Measurements from ENCODE around the gene FANCM. TPM values are rescaled to one million over a fixed set of nuclear protein-coding genes. Genes with fewer than 3 reads are reported as not detected.

FANCM gene
- total and polyA plus RNA-seq, 12 donors, result 2.1 to 20.9 (median 6.0) TPM

DNA sequence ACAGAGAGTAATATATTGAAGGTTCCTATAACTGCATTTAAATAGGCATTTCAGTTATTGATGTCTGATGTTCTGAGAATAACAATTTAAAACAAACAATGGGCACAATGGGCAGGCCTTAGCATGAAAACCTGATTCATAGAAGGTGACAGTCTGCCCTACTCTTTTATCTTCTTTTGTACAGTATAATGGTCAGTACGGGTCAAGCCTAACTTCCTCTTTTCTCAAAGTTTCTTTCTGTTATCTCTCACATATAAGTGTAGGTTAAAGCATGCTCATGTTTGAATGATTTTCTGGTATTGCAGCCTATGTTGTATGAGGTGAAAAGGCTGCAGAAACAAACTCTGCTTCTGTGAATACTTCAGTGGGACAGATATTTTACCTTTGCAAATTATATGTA lies 15.6 kb upstream of the FANCM start:
- Histone ChIP-seq H3K27me3 (no peaks in the 10 kb centered on the region), H3K36me3 (replicated peaks in 1 of 2) (peaks cover 0 to 88% of the 10 kb centered on the region in 2 donors), H3K4me1 (replicated peaks in 1 of 2) (no peaks in the 10 kb centered on the region), H3K9me3 (replicated peaks in 1 of 3) (peaks cover 0 to 6% (median 0%) of the 10 kb centered on the region in 3 donors), H3K4me3 (no peak overlapping the region), H3K27ac (no peak overlapping the region)
- 61 to 81% (median 75%) methylated on average over 1 of the region's 1 CpG for WGBS, 4 donors
- TF ChIP-seq, protein P1, sequence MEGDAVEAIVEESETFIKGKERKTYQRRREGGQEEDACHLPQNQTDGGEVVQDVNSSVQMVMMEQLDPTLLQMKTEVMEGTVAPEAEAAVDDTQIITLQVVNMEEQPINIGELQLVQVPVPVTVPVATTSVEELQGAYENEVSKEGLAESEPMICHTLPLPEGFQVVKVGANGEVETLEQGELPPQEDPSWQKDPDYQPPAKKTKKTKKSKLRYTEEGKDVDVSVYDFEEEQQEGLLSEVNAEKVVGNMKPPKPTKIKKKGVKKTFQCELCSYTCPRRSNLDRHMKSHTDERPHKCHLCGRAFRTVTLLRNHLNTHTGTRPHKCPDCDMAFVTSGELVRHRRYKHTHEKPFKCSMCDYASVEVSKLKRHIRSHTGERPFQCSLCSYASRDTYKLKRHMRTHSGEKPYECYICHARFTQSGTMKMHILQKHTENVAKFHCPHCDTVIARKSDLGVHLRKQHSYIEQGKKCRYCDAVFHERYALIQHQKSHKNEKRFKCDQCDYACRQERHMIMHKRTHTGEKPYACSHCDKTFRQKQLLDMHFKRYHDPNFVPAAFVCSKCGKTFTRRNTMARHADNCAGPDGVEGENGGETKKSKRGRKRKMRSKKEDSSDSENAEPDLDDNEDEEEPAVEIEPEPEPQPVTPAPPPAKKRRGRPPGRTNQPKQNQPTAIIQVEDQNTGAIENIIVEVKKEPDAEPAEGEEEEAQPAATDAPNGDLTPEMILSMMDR (IDR thresholded peaks at IDR 0.05), result no peak
- no peak for TF ChIP-seq POLR2A (IDR thresholded peaks at IDR 0.05)
- intact Hi-C loops (cut with DNase I), result no loop called here
- no peak for DNase-seq

DNA sequence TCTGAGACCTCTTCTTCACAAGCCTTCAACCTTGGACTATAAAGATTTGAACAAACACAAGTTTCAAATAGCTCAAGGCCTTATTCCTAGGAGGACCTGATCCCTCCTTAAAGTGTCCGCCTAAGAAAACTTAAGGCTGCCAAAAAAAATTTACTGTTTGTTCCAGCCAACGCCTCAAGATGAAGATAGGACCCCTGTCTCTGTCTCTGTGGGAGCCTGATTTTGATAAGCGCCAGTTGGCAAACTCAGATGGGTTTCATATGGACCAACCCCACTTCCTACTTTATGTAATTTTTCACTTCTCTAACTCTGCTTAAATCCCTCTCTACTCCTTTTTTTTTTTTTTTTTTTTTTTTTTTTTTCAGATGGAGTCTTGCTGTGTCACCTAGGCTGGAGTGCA lies 12.5 kb upstream of the FANCM start:
- intact Hi-C loops (cut with DNase I), result no loop called here
- no peak for DNase-seq
- Histone ChIP-seq H3K4me3 (no peak overlapping the region), H3K36me3 (replicated peaks in 1 of 2) (peaks cover 0 to 75% of the 10 kb centered on the region in 2 donors), H3K27ac (no peak overlapping the region), H3K4me1 (replicated peaks in 1 of 2) (no peaks in the 10 kb centered on the region), H3K9me3 (replicated peaks in 1 of 3) (peaks cover 0 to 7% (median 0%) of the 10 kb centered on the region in 3 donors), H3K27me3 (no peaks in the 10 kb centered on the region)
- WGBS, 4 donors, result 91 to 95% (median 93%) methylated on average over 3 of the region's 3 CpGs
- TF ChIP-seq POLR2A (IDR thresholded peaks at IDR 0.05), result no peak
- TF ChIP-seq, protein P1 (IDR thresholded peaks at IDR 0.05), result no peak

DNA sequence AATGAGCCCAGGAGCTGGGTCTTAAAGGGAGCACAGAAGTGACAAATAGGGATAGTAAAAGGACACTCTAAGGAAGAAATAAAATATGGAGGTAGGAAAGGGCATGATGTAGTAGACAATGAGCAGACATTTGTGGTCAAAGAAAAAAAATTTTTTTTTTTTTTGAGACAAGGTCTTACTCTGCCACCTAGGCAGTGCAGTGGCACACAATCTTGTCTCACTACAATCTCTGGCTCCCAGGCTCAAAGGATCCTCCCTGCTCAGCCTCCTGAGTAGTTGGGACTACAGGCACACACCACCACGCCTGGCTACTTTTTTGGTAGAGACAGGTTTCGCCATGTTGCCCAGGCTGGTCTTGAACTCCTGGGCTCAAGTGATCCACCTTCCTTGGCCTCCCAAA lies 10.0 kb upstream of the FANCM start:
- H3K36me3 ChIP-seq (replicated peaks in 1 of 2), result peaks cover 0 to 53% of the 10 kb centered on the region in 2 donors
- no peak for TF ChIP-seq POLR2A (IDR thresholded peaks at IDR 0.05)
- TF ChIP-seq, protein P1 (IDR thresholded peaks at IDR 0.05), result no peak

DNA sequence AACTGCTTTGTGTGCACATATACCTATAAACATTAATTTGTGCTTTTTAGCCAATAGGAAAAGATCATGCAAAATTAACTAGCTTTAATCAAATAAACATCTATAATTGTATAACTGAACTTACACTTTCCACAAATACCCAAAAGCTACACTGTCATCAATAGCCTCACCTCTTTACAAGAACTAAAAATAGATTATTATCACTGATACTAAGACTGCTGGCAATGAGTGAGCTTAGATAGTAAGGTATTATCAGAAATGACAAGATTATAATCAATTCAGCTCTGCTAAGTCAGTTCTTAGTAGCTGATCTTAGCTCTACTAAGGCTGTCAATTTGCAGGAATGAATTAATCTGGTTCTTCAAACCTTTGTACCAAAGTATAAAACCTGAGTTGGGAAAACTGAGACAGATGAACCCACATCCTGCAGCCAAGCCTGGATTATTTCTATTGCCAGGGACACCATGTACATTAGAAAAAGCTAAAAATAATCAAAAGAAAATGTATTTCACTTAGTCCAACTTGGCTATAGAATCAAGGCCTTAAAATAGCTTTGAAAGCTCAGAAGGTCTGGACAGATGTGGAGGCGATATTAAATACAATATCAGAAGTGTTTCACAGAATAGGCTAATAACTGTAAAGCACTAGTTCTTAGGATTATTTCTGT lies 6.6 kb upstream of the FANCM start:
- WGBS, 4 donors, result 51 to 100% (median 96%) methylated on average over 1 of the region's 1 CpG
- no peaks in the 10 kb centered on the region for H3K27me3 ChIP-seq
- no peak for TF ChIP-seq POLR2A (IDR thresholded peaks at IDR 0.05)
- TF ChIP-seq, protein P1 (IDR thresholded peaks at IDR 0.05), result no peak
- intact Hi-C loops (cut with DNase I), result no loop called here
- no peak overlapping the region for H3K4me3 ChIP-seq
- peaks cover 0 to 22% of the 10 kb centered on the region in 2 donors for H3K36me3 ChIP-seq (replicated peaks in 1 of 2)
- H3K9me3 ChIP-seq (replicated peaks in 1 of 3), result peaks cover 0 to 7% (median 0%) of the 10 kb centered on the region in 3 donors
- DNase-seq, result no peak
- peaks cover 0 to 20% of the 10 kb centered on the region in 2 donors for H3K4me1 ChIP-seq (replicated peaks in 1 of 2)
- H3K27ac ChIP-seq, result no peak overlapping the region

More for the DNA sequence above, 10.0 kb upstream of the FANCM start:
- WGBS, 4 donors, result 71 to 100% (median 98%) methylated on average over 1 to 2 of the region's 2 CpGs
- Histone ChIP-seq H3K9me3 (replicated peaks in 1 of 3) (peaks cover 0 to 7% (median 0%) of the 10 kb centered on the region in 3 donors), H3K27ac (no peak overlapping the region), H3K4me1 (replicated peaks in 1 of 2) (peaks cover 0 to 9% of the 10 kb centered on the region in 2 donors), H3K4me3 (no peak overlapping the region), H3K27me3 (no peaks in the 10 kb centered on the region)
- no peak for DNase-seq
- intact Hi-C loops (cut with DNase I), result no loop called here
